Measurements from ENCODE around the gene DNAH8. TPM values are rescaled to one million over a fixed set of nuclear protein-coding genes. Genes with fewer than 3 reads are reported as not detected.
"Not testable (repeated sequence)": the region's sequence is repeated elsewhere in the genome, so short reads cannot be mapped to it uniquely, and the experiment has no call there.

The DNAH8 gene
- total RNA-seq, 1 experiment from 2014 or later = 0.05 TPM

DNA sequence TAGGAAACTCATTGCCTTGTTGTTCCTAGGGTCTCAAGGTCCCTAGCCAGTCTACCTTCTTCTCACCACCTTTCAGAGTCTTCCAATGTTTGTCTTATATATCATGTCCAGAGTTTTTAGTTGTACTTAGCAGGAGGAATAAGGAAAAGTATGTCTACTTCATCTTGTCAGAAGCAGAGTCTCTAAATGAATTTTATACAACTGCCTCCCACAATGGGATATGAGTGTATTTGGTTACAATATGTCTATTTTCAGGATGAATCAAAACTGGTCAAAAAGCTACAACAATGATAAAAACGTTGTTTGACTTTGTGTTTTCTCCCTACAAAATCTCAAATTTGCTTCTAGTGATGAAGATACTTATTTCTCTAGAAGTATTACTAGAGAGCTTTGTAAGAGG, 19.2 kb upstream of the DNAH8 start:
- no peak overlapping the region for H3K4me3 Mint-ChIP-seq (ENCODE audit: low read depth, unreplicated experiment)
- peaks cover 8% of the 10 kb centered on the region for H3K36me3 Mint-ChIP-seq (ENCODE audit: insufficient read depth, unreplicated experiment)
- intact Hi-C loops (cut with micrococcal nuclease; ENCODE audit: unreplicated experiment) = no loop called here
- no peaks in the 10 kb centered on the region for H3K27me3 Mint-ChIP-seq (ENCODE audit: unreplicated experiment)
- peaks cover 18% of the 10 kb centered on the region for H3K4me1 Mint-ChIP-seq (ENCODE audit: low read depth, unreplicated experiment)
- peaks cover 4% of the 10 kb centered on the region for H3K9me3 Mint-ChIP-seq (ENCODE audit: low read depth, unreplicated experiment)
- H3K27ac Mint-ChIP-seq (ENCODE audit: unreplicated experiment) = no peak overlapping the region
- DNase-seq = no peak
- BruUV-seq (replicated peaks) = no TSS peak
- TF ChIP-seq, protein P1, sequence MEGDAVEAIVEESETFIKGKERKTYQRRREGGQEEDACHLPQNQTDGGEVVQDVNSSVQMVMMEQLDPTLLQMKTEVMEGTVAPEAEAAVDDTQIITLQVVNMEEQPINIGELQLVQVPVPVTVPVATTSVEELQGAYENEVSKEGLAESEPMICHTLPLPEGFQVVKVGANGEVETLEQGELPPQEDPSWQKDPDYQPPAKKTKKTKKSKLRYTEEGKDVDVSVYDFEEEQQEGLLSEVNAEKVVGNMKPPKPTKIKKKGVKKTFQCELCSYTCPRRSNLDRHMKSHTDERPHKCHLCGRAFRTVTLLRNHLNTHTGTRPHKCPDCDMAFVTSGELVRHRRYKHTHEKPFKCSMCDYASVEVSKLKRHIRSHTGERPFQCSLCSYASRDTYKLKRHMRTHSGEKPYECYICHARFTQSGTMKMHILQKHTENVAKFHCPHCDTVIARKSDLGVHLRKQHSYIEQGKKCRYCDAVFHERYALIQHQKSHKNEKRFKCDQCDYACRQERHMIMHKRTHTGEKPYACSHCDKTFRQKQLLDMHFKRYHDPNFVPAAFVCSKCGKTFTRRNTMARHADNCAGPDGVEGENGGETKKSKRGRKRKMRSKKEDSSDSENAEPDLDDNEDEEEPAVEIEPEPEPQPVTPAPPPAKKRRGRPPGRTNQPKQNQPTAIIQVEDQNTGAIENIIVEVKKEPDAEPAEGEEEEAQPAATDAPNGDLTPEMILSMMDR (IDR thresholded peaks at IDR 0.05; ENCODE audit: unreplicated experiment) = no peak
- CTCF ChIA-PET = no interaction called here

GRCh38 chr6:38696345-38696744, 18.8 kb upstream of the DNAH8 start:
- TF ChIP-seq, protein P1 (IDR thresholded peaks at IDR 0.05; ENCODE audit: unreplicated experiment) = no peak
- CTCF ChIA-PET = no interaction called here
- H3K4me3 Mint-ChIP-seq (ENCODE audit: low read depth, unreplicated experiment) = no peak overlapping the region
- intact Hi-C loops (cut with micrococcal nuclease; ENCODE audit: unreplicated experiment) = no loop called here
- H3K4me1 Mint-ChIP-seq (ENCODE audit: low read depth, unreplicated experiment) = peaks cover 18% of the 10 kb centered on the region
- H3K27ac Mint-ChIP-seq (ENCODE audit: unreplicated experiment) = no peak overlapping the region
- no peak for DNase-seq
- H3K27me3 Mint-ChIP-seq (ENCODE audit: unreplicated experiment) = no peaks in the 10 kb centered on the region
- H3K36me3 Mint-ChIP-seq (ENCODE audit: insufficient read depth, unreplicated experiment) = peaks cover 8% of the 10 kb centered on the region
- H3K9me3 Mint-ChIP-seq (ENCODE audit: low read depth, unreplicated experiment) = peaks cover 4% of the 10 kb centered on the region
- no TSS peak for BruUV-seq (replicated peaks)

DNA sequence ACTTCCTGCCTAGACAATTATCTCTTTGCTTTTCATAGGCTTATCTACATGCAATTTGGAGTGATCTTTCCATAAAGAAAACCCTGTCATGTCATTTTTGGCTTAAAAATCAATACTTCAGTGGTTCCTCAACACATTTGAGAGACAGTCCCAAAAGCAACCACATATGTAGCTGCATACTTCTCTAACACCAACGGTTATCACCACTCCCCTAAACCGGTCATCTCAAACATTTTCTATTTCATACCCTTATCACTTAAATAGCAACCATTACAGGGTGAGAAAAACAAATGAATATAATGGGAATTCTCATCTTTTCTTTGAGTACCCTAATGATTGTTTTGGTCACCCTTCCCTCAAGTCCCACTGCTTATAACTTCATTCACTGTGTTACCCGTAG, 17.3 kb upstream of the DNAH8 start:
- no peak overlapping the region for H3K27ac Mint-ChIP-seq (ENCODE audit: unreplicated experiment)

GRCh38 chr6:38699702-38700101, 15.4 kb upstream of the DNAH8 start:
- intact Hi-C loops (cut with micrococcal nuclease; ENCODE audit: unreplicated experiment); H3K27me3 Mint-ChIP-seq (ENCODE audit: unreplicated experiment); BruUV-seq (replicated peaks); H3K27ac Mint-ChIP-seq (ENCODE audit: unreplicated experiment); H3K4me3 Mint-ChIP-seq (ENCODE audit: low read depth, unreplicated experiment); DNase-seq; CTCF ChIA-PET; H3K9me3 Mint-ChIP-seq (ENCODE audit: low read depth, unreplicated experiment): not testable (repeated sequence)
- Mint-ChIP-seq H3K4me1 (ENCODE audit: low read depth, unreplicated experiment) (peaks cover 26% of the 10 kb centered on the region), H3K36me3 (ENCODE audit: insufficient read depth, unreplicated experiment) (peaks cover 25% of the 10 kb centered on the region)

More for the DNA sequence above, 17.3 kb upstream of the DNAH8 start:
- Mint-ChIP-seq H3K36me3 (ENCODE audit: insufficient read depth, unreplicated experiment) (peaks cover 21% of the 10 kb centered on the region), H3K4me3 (ENCODE audit: low read depth, unreplicated experiment) (no peak overlapping the region), H3K4me1 (ENCODE audit: low read depth, unreplicated experiment) (peaks cover 26% of the 10 kb centered on the region), H3K9me3 (ENCODE audit: low read depth, unreplicated experiment) (peaks cover 4% of the 10 kb centered on the region), H3K27me3 (ENCODE audit: unreplicated experiment) (no peaks in the 10 kb centered on the region)
- no TSS peak for BruUV-seq (replicated peaks)
- no peak for DNase-seq
- CTCF ChIA-PET = no interaction called here
- intact Hi-C loops (cut with micrococcal nuclease; ENCODE audit: unreplicated experiment) = no loop called here
- TF ChIP-seq, protein P1 (IDR thresholded peaks at IDR 0.05; ENCODE audit: unreplicated experiment) = no peak

- CTCF ChIA-PET = no interaction called here
- H3K27me3 Mint-ChIP-seq (ENCODE audit: unreplicated experiment) = no peaks in the 10 kb centered on the region
- TF ChIP-seq, protein P1 (IDR thresholded peaks at IDR 0.05; ENCODE audit: unreplicated experiment) = no peak
- intact Hi-C loops (cut with micrococcal nuclease; ENCODE audit: unreplicated experiment) = no loop called here
- peaks cover 26% of the 10 kb centered on the region for H3K4me1 Mint-ChIP-seq (ENCODE audit: low read depth, unreplicated experiment)
- H3K9me3 Mint-ChIP-seq (ENCODE audit: low read depth, unreplicated experiment) = peaks cover 4% of the 10 kb centered on the region
- H3K4me3 Mint-ChIP-seq (ENCODE audit: low read depth, unreplicated experiment) = peak overlapping the region; percentile 98
- DNase-seq = no peak
- no TSS peak for BruUV-seq (replicated peaks)
- H3K36me3 Mint-ChIP-seq (ENCODE audit: insufficient read depth, unreplicated experiment) = peaks cover 25% of the 10 kb centered on the region
- peak overlapping the region; percentile 93 for H3K27ac Mint-ChIP-seq (ENCODE audit: unreplicated experiment)
These were observed 13.6 kb upstream of the DNAH8 start for GRCh38 chr6:38701551-38701950.
